Nasal cavity respiratory epithelium epithelial cell of viscerocranial mucosa (primary cell): Measurements from ENCODE around the gene RASGRP3. TPM values are rescaled to one million over a fixed set of nuclear protein-coding genes. Genes with fewer than 3 reads are reported as not detected.

ENCODE experiments used
- total RNA-seq: library from RNA; depleted of rRNA; stranded (reverse); fragments of >200 nt; gene quantifications from 2 replicates; pipeline ENCODE4 v1.2.3, GENCODE V29; 2014

The RASGRP3 gene
- total RNA-seq, result under 0.01 and 0.50 TPM in 2 replicates

DNA sequence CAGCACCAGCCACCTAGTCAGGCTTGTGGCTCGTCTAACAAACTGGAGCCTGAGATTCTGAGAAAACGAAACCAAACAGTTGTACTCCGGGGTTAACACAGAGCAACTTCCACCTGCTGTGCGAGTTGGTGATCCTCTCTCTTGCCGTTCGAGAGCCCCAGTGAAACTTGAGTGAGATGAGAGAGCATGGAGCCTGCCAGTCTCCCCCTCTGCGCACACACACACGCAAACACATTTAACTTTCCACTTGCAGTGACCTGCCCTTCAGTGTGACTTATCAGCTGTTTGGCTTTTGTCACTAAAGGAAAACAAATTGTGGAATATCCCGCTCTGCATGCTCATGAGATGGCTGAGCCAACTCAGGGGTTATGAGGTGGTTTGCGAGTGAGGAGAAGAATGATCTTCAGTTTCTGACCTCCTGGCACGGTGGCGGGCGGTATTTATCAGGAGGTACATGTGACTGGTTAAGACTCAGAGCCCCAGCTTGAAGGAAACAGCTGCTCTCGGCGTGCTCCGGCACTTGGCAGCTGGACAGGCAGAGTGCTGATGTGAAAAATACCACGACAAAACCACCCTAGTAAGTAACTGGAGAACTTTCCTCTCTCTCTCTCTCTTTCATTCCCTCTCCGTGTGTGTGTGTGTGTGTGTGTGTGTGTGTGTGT is at the start of gene RASGRP3:
Gene RASGRP3 (plus strand): TSS at position 519 of the 662 bp plus-strand sequence. CDS start 38,488 bp downstream, outside the sequence.

GRCh38 chr2:33599175-33599942 is 122.9 kb downstream of the RASGRP3 start, which contains the start of gene FAM98A:
TSS of gene FAM98A (minus strand) at chr2:33599299. CDS start at chr2:33599221, 78 bp downstream.

Other genes starting within 250 kb of the RASGRP3 start
- 42.0 and 57.7 TPM in 2 replicates for gene FAM98A, start 122.7 kb downstream of the RASGRP3 start, total RNA-seq